ENCODE data around the gene VPS52. TPM values are rescaled to one million over a fixed set of nuclear protein-coding genes. Genes with fewer than 3 reads are reported as not detected.

The VPS52 gene
- total and polyA plus RNA-seq, 7 donors = 29.3 to 52.5 (median 35.7) TPM

- Histone ChIP-seq H3K9me3 (no peaks in the 10 kb centered on the region), H3K4me3 (peak overlapping the region; percentile 81), H3K36me3 (ENCODE audit: insufficient read depth in 1 of 2, low read depth in 1 of 2) (peaks cover 6 to 36% of the 10 kb centered on the region in 2 donors), H3K27me3 (ENCODE audit: insufficient read depth in 3 of 3, low read length in 2 of 3) (no peaks in the 10 kb centered on the region), H3K27ac (peak overlapping the region; percentile 92), H3K4me1 (peaks cover 32% of the 10 kb centered on the region)
- intact Hi-C loops (cut with DNase I) = loop anchor here (5.0 to 10.0 kb wide), 2 partner anchors 213 to 230 kb away; partner anchors contain the start of genes CUTA (in 1 of the 2) and PHF1 (in 1 of the 2)
- ATAC-seq (no peak), DNase-seq (no peak)
- no peak for TF ChIP-seq CTCF (IDR thresholded peaks at IDR 0.05)
- WGBS, 3 donors = 80 to 87% (median 80%) methylated on average over 6 of the region's 6 CpGs
These were observed 69.7 kb downstream of the VPS52 start for GRCh38 chr6:33201935-33202334.

- Histone ChIP-seq H3K4me3 (peak overlapping the region; percentile 81), H3K27ac (peak overlapping the region; percentile 92), H3K4me1 (peaks cover 32% of the 10 kb centered on the region), H3K36me3 (ENCODE audit: insufficient read depth in 1 of 2, low read depth in 1 of 2) (peaks cover 7 to 43% of the 10 kb centered on the region in 2 donors), H3K9me3 (no peaks in the 10 kb centered on the region), H3K27me3 (ENCODE audit: insufficient read depth in 3 of 3, low read length in 2 of 3) (no peaks in the 10 kb centered on the region)
- DNase-seq (peak in 1 of 2 donors; percentile 63), ATAC-seq (peak; percentile 7 to 15 (median 8))
- intact Hi-C loops (cut with DNase I) = loop anchor here (5.0 to 10.0 kb wide), 2 partner anchors 214 to 229 kb away; partner anchors contain the start of genes CUTA (in 1 of the 2) and PHF1 (in 1 of the 2)
- WGBS, 3 donors = 1 to 2% (median 1%) methylated on average over 13 to 14 of the region's 14 CpGs
- peak; percentile 5 for TF ChIP-seq CTCF (IDR thresholded peaks at IDR 0.05)
These were observed 70.5 kb downstream of the VPS52 start for GRCh38 chr6:33201147-33201545.

Other genes with a start within 250 kb of the VPS52 start
- 10 to 100 TPM; 13.8 to 52.6 (median 20.2) TPM for gene HLA-DPA1, start 198.2 kb downstream of the VPS52 start, total RNA-seq
- gene HLA-DPA1, start 198.2 kb downstream of the VPS52 start, polyA plus RNA-seq = 10 to 100 TPM; 10.7 to 12.3 (median 10.9) TPM
- 10 to 100 TPM; 11.9 to 33.2 (median 18.3) TPM for gene HLA-DPB1, start 195.9 kb downstream of the VPS52 start, total RNA-seq
- 10 to 100 TPM; 11.0 to 17.9 (median 11.1) TPM for gene HLA-DPB1, start 195.9 kb downstream of the VPS52 start, polyA plus RNA-seq
- 1 to 10 TPM in 1 of 4 donors, under 1 TPM in 3; 0.27 to 1.3 (median 0.51) TPM for gene COL11A2, start 79.4 kb downstream of the VPS52 start, total RNA-seq
- under 1 TPM; 0.35 to 0.69 (median 0.61) TPM for gene COL11A2, start 79.4 kb downstream of the VPS52 start, polyA plus RNA-seq
- gene RXRB, start 71.2 kb downstream of the VPS52 start, total RNA-seq = 10 to 100 TPM; 31.3 to 43.7 (median 36.0) TPM
- gene RXRB, start 71.2 kb downstream of the VPS52 start, polyA plus RNA-seq = 10 to 100 TPM; 19.2 to 45.9 (median 29.3) TPM
- 10 to 100 TPM; 17.6 to 41.4 (median 28.4) TPM for gene SLC39A7, start 71.0 kb downstream of the VPS52 start, total RNA-seq
- 100 to 1,000 TPM in 1 of 3 donors, 10 to 100 TPM in 2; 44.8 to 126 (median 53.5) TPM for gene SLC39A7, start 71.0 kb downstream of the VPS52 start, polyA plus RNA-seq
- gene HSD17B8, start 67.2 kb downstream of the VPS52 start, total RNA-seq = 10 to 100 TPM in 3 of 4 donors, 1 to 10 TPM in 1; 5.3 to 18.9 (median 11.9) TPM
- gene HSD17B8, start 67.2 kb downstream of the VPS52 start, polyA plus RNA-seq = 10 to 100 TPM in 2 of 3 donors, 1 to 10 TPM in 1; 9.6 to 12.3 (median 10.2) TPM
- gene RING1, start 63.4 kb downstream of the VPS52 start, total RNA-seq = 10 to 100 TPM; 27.9 to 31.6 (median 29.1) TPM
- 10 to 100 TPM; 29.9 to 39.4 (median 34.6) TPM for gene RING1, start 63.4 kb downstream of the VPS52 start, polyA plus RNA-seq
- 1,000 to 10,000 TPM; 1,108 to 1,410 (median 1,267) TPM for gene RPS18, start 199 bp upstream of the VPS52 start, total RNA-seq
- 1,000 to 10,000 TPM; 1,958 to 4,446 (median 3,068) TPM for gene RPS18, start 199 bp upstream of the VPS52 start, polyA plus RNA-seq
- 1 to 10 TPM; 1.3 to 3.6 (median 1.7) TPM for gene B3GALT4, start 5.2 kb upstream of the VPS52 start, total RNA-seq
- 1 to 10 TPM; 1.7 to 3.0 (median 1.8) TPM for gene B3GALT4, start 5.2 kb upstream of the VPS52 start, polyA plus RNA-seq
- 10 to 100 TPM; 22.4 to 46.0 (median 34.7) TPM for gene WDR46, start 17.4 kb upstream of the VPS52 start, total RNA-seq
- 10 to 100 TPM; 33.3 to 65.0 (median 44.4) TPM for gene WDR46, start 17.4 kb upstream of the VPS52 start, polyA plus RNA-seq
- 10 to 100 TPM; 57.2 to 87.6 (median 75.7) TPM for gene PFDN6, start 17.7 kb upstream of the VPS52 start, total RNA-seq
- 100 to 1,000 TPM; 223 to 296 (median 248) TPM for gene PFDN6, start 17.7 kb upstream of the VPS52 start, polyA plus RNA-seq
- 10 to 100 TPM; 44.5 to 58.3 (median 54.9) TPM for gene RGL2, start 27.1 kb upstream of the VPS52 start, total RNA-seq
- 10 to 100 TPM; 30.5 to 66.1 (median 51.9) TPM for gene RGL2, start 27.1 kb upstream of the VPS52 start, polyA plus RNA-seq
- 10 to 100 TPM; 24.4 to 37.4 (median 27.1) TPM for gene TAPBP, start 42.2 kb upstream of the VPS52 start, total RNA-seq
- gene TAPBP, start 42.2 kb upstream of the VPS52 start, polyA plus RNA-seq = 10 to 100 TPM in 2 of 3 donors, 1 to 10 TPM in 1; 7.9 to 16.1 (median 10.1) TPM
- gene ZBTB22, start 45.9 kb upstream of the VPS52 start, total RNA-seq = 10 to 100 TPM in 2 of 4 donors, 1 to 10 TPM in 2; 7.4 to 19.7 (median 10.1) TPM
- 1 to 10 TPM; 4.7 to 8.4 (median 5.7) TPM for gene ZBTB22, start 45.9 kb upstream of the VPS52 start, polyA plus RNA-seq
- gene DAXX, start 51.1 kb upstream of the VPS52 start, total RNA-seq = 10 to 100 TPM; 22.2 to 36.4 (median 34.2) TPM
- 10 to 100 TPM; 39.3 to 76.8 (median 59.7) TPM for gene DAXX, start 51.1 kb upstream of the VPS52 start, polyA plus RNA-seq
- gene KIFC1, start 119.9 kb upstream of the VPS52 start, total RNA-seq = under 1 TPM in 3 of 4 donors, not detected in 1; 0.17 to 0.27 (median 0.25) TPM
- 1 to 10 TPM in 1 of 3 donors, under 1 TPM in 2; 0.15 to 1.0 (median 0.19) TPM for gene KIFC1, start 119.9 kb upstream of the VPS52 start, polyA plus RNA-seq
- gene PHF1, start 139.1 kb upstream of the VPS52 start, total RNA-seq = 10 to 100 TPM; 40.5 to 57.5 (median 50.5) TPM
- 10 to 100 TPM; 65.6 to 84.8 (median 78.3) TPM for gene PHF1, start 139.1 kb upstream of the VPS52 start, polyA plus RNA-seq
- 100 to 1,000 TPM in 2 of 4 donors, 10 to 100 TPM in 2; 75.4 to 121 (median 95.6) TPM for gene CUTA, start 146.2 kb upstream of the VPS52 start, total RNA-seq
- 100 to 1,000 TPM in 2 of 3 donors, 10 to 100 TPM in 1; 99.9 to 126 (median 125) TPM for gene CUTA, start 146.2 kb upstream of the VPS52 start, polyA plus RNA-seq
- 1 to 10 TPM; 1.9 to 4.3 (median 2.2) TPM for gene SYNGAP1, start 148.2 kb upstream of the VPS52 start, total RNA-seq
- 1 to 10 TPM in 2 of 3 donors, under 1 TPM in 1; 0.70 to 2.2 (median 1.5) TPM for gene SYNGAP1, start 148.2 kb upstream of the VPS52 start, polyA plus RNA-seq
- gene ZBTB9, start 182.7 kb upstream of the VPS52 start, total RNA-seq = 1 to 10 TPM; 2.4 to 4.9 (median 3.9) TPM
- gene ZBTB9, start 182.7 kb upstream of the VPS52 start, polyA plus RNA-seq = 1 to 10 TPM; 1.9 to 5.2 (median 3.7) TPM